ENCODE measurements around the gene MBP. TPM values are rescaled to one million over a fixed set of nuclear protein-coding genes. Genes with fewer than 3 reads are reported as not detected.

Gene MBP
- total and polyA plus RNA-seq, 4 experiments from 2014 or later = 92.2 to 187 (median 149) TPM

DNA sequence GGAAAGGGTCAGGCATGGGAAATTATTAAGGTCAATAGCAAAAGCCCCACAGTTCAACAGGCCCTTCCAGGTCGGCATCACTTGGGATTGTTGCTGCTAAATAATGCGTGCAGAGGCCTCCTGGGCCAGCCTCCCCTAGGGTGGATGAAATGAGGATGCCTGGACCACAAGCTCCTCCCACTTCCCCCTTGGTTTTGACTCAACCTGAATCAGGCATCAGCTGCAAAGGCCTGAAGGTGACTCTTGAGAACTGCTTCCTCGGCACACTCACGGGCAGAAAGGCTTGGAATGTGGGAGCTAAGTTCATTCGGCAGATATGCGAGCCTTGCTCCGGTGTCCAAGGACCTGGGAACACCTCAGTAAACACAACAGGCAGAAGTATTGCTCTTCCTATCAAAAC, 69.3 kb downstream of the MBP start:
- ChIA-PET CTCF (ENCODE audit: partially characterized antibody) (interaction anchor here (1.0 to 3.7 kb wide), 12 partner anchors 8 to 144 kb away, joined by 3 to 23 read pairs (median 6); no protein-coding TSS in a partner anchor), POLR2A (ENCODE audit: partially characterized antibody) (interaction anchor here (0.7 to 15.4 kb wide), 20 partner anchors 9 to 1853 kb away, joined by 3 to 160 read pairs (median 6); partner anchors contain the start of genes MBP and TSHZ1)
- Mint-ChIP-seq H3K36me3 (peaks cover 34 to 48% of the 10 kb centered on the region in 2 donors), H3K9me3 (peaks cover 0 to 2% (median 0%) of the 10 kb centered on the region in 8 donors), H3K27ac (peak overlapping the region; percentile 97 to 100 (median 99)), H3K4me3 (peak overlapping the region; percentile 60 to 92 (median 81)), H3K4me1 (peaks cover 81 to 96% (median 88%) of the 10 kb centered on the region in 4 donors), H3K27me3 (no peaks in the 10 kb centered on the region)
- H3K4me3 ChIP-seq (ENCODE audit: low read length in 2 of 2) = peak overlapping the region; percentile 19 to 24
- no peaks in the 10 kb centered on the region for H3K27me3 ChIP-seq (ENCODE audit: insufficient read depth, low read length)
- H3K9me3 ChIP-seq (ENCODE audit: control insufficient read depth in 1 of 2, low read length in 2 of 2) = no peaks in the 10 kb centered on the region
- peaks cover 10% of the 10 kb centered on the region for H3K36me3 ChIP-seq (ENCODE audit: insufficient read depth, low read length)
- peaks cover 98% of the 10 kb centered on the region for H3K4me1 ChIP-seq (ENCODE audit: insufficient read depth, low read length)
- H3K27ac ChIP-seq (ENCODE audit: low read depth, low read length) = peak overlapping the region; percentile 77
- DNase-seq = peak; percentile 74 to 89 (median 80)
- intact Hi-C loops (cut with micrococcal nuclease) = loop anchor here (1.0 to 10.0 kb wide), 3 partner anchors 8 to 238 kb away; partner anchors contain the start of gene ZNF236

DNA sequence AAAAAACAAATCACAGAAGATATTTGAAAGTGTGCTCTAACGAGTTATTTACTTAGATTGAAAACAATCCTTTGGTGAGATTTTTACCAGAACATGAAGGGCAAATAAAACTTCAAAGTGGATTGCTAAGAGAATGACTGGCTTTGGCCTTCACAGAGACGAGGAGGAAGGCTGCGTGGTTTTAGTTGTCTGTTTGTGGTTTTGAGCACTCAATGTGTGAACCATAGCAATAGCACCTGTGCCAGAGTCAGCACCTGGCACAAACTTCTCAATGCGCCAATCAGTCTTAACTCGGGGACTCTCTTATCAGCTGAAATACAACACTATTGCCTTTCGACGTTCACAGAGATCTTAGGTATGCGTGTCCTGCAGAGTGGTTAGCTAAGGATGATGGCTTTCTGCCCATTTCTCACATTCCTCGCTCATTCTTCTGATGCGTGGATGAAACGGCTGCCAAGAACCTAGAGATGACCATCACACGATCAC, 70.0 kb downstream of the MBP start:
- H3K4me3 Mint-ChIP-seq = peak overlapping the region; percentile 61 to 92 (median 81)
- peak; percentile 85 to 93 (median 90) for DNase-seq
- peaks cover 0 to 2% (median 0%) of the 10 kb centered on the region in 8 donors for H3K9me3 Mint-ChIP-seq
- peaks cover 10% of the 10 kb centered on the region for H3K36me3 ChIP-seq (ENCODE audit: insufficient read depth, low read length)
- H3K36me3 Mint-ChIP-seq = peaks cover 34 to 45% of the 10 kb centered on the region in 2 donors
- H3K27me3 Mint-ChIP-seq = no peaks in the 10 kb centered on the region
- ChIA-PET CTCF (ENCODE audit: partially characterized antibody) (interaction anchor here (1.0 to 3.7 kb wide), 12 partner anchors 7 to 145 kb away, joined by 3 to 23 read pairs (median 5); no protein-coding TSS in a partner anchor), POLR2A (ENCODE audit: partially characterized antibody) (interaction anchor here (0.9 to 15.4 kb wide), 23 partner anchors 8 to 1852 kb away, joined by 3 to 160 read pairs (median 6); partner anchors contain the start of genes MBP and TSHZ1)
- no peaks in the 10 kb centered on the region for H3K27me3 ChIP-seq (ENCODE audit: insufficient read depth, low read length)
- no peaks in the 10 kb centered on the region for H3K9me3 ChIP-seq (ENCODE audit: control insufficient read depth in 1 of 2, low read length in 2 of 2)
- H3K4me1 ChIP-seq (ENCODE audit: insufficient read depth, low read length) = peaks cover 95% of the 10 kb centered on the region
- peak overlapping the region; percentile 77 for H3K27ac ChIP-seq (ENCODE audit: low read depth, low read length)
- H3K4me3 ChIP-seq (ENCODE audit: low read length in 2 of 2) = peak overlapping the region; percentile 8 to 19
- H3K27ac Mint-ChIP-seq = peak overlapping the region; percentile 97 to 100 (median 99)
- H3K4me1 Mint-ChIP-seq = peaks cover 74 to 89% (median 82%) of the 10 kb centered on the region in 4 donors
- intact Hi-C loops (cut with micrococcal nuclease) = loop anchor here (1.0 to 10.0 kb wide), 7 partner anchors 7 to 238 kb away; partner anchors contain the start of genes MBP and ZNF236

DNA sequence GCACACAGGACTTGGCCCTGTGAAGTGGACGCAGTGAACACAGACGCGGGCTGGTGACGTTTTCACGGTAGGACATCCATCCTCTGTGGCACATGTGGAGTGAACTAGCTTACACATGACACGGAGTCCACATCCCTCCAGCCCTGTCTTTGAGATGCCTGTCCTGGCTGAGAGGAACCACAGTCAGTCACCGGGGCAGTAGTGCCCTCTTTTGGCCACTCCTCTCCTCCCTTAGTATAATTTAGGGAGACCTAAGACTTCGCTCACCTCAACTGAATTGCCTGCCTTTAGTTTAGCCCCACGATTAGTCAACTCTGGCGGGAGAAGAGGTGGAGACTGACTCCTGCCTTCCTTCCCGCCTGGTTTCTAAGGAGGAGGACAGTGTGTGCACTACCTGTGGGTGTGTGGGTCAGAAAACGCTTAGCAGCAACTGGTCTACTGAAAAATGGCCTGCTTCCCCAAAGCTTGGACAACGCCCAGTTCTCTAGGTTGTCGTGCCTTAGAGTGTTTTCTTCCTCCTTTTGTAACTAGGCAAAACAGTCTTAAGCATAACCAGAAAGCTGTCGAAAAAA, 70.6 kb downstream of the MBP start:
- Histone ChIP-seq H3K27me3 (ENCODE audit: insufficient read depth, low read length) (no peaks in the 10 kb centered on the region), H3K4me3 (ENCODE audit: low read length in 2 of 2) (peak overlapping the region in 1 of 2 donors; percentile 8), H3K27ac (ENCODE audit: low read depth, low read length) (peak overlapping the region; percentile 77), H3K9me3 (ENCODE audit: control insufficient read depth in 1 of 2, low read length in 2 of 2) (no peaks in the 10 kb centered on the region), H3K4me1 (ENCODE audit: insufficient read depth, low read length) (peaks cover 95% of the 10 kb centered on the region), H3K36me3 (ENCODE audit: insufficient read depth, low read length) (peaks cover 10% of the 10 kb centered on the region)
- CTCF ChIA-PET (ENCODE audit: partially characterized antibody) = interaction anchor here (1.0 to 3.7 kb wide), 15 partner anchors 10 to 149 kb away, joined by 3 to 23 read pairs (median 4); no protein-coding TSS in a partner anchor
- Mint-ChIP-seq H3K27ac (peak overlapping the region; percentile 97 to 100 (median 99)), H3K36me3 (peaks cover 37 to 43% of the 10 kb centered on the region in 2 donors), H3K4me1 (peaks cover 72 to 89% (median 82%) of the 10 kb centered on the region in 4 donors), H3K27me3 (no peaks in the 10 kb centered on the region), H3K9me3 (peaks cover 0 to 2% (median 0%) of the 10 kb centered on the region in 8 donors), H3K4me3 (peak overlapping the region; percentile 61 to 92 (median 81))
- intact Hi-C loops (cut with micrococcal nuclease) = loop anchor here (1.0 to 10.0 kb wide), 6 partner anchors 10 to 237 kb away; partner anchors contain the start of genes MBP and ZNF236
- POLR2A ChIA-PET (ENCODE audit: partially characterized antibody) = interaction anchor here (1.0 to 15.4 kb wide), 20 partner anchors 7 to 240 kb away, joined by 3 to 160 read pairs (median 8); partner anchors contain the start of genes MBP and ZNF236
- peak in 1 of 5 donors; percentile 62 for DNase-seq

- H3K36me3 Mint-ChIP-seq = peaks cover 37 to 44% of the 10 kb centered on the region in 2 donors
These were observed 71.2 kb downstream of the MBP start for GRCh38 chr18:77061281-77061945.

GRCh38 chr18:77060151-77060550, 72.4 kb downstream of the MBP start:
- H3K4me3 Mint-ChIP-seq = peak overlapping the region in 3 of 8 donors; percentile 40 to 58 (median 44)
- peaks cover 74 to 90% (median 82%) of the 10 kb centered on the region in 4 donors for H3K4me1 Mint-ChIP-seq
- Histone ChIP-seq H3K27me3 (ENCODE audit: insufficient read depth, low read length) (no peaks in the 10 kb centered on the region), H3K4me1 (ENCODE audit: insufficient read depth, low read length) (peaks cover 95% of the 10 kb centered on the region), H3K9me3 (ENCODE audit: control insufficient read depth in 1 of 2, low read length in 2 of 2) (no peaks in the 10 kb centered on the region), H3K27ac (ENCODE audit: low read depth, low read length) (peak overlapping the region; percentile 77), H3K36me3 (ENCODE audit: insufficient read depth, low read length) (peaks cover 5% of the 10 kb centered on the region), H3K4me3 (ENCODE audit: low read length in 2 of 2) (no peak overlapping the region)
- H3K36me3 Mint-ChIP-seq = peaks cover 27 to 38% of the 10 kb centered on the region in 2 donors
- no peak for DNase-seq
- H3K27me3 Mint-ChIP-seq = no peaks in the 10 kb centered on the region
- no peaks in the 10 kb centered on the region for H3K9me3 Mint-ChIP-seq
- ChIA-PET POLR2A (ENCODE audit: partially characterized antibody) (interaction anchor here (1.7 to 6.1 kb wide), 2 partner anchors 21 to 46 kb away, joined by 3 to 67 read pairs; no protein-coding TSS in a partner anchor), CTCF (ENCODE audit: partially characterized antibody) (interaction anchor here (0.7 kb wide), 1 partner anchor 95 kb away, joined by 3 read pairs; no protein-coding TSS in a partner anchor)
- intact Hi-C loops (cut with micrococcal nuclease) = loop anchor here (10.0 kb wide), 1 partner anchor 235 kb away; the partner anchor contains the start of gene ZNF236
- peak overlapping the region; percentile 84 to 100 (median 97) for H3K27ac Mint-ChIP-seq

More at GRCh38 chr18:77061281-77061945, 71.2 kb downstream of the MBP start:
- H3K27ac ChIP-seq (ENCODE audit: low read depth, low read length) = peak overlapping the region; percentile 77
- ChIA-PET POLR2A (ENCODE audit: partially characterized antibody) (interaction anchor here (1.0 to 15.4 kb wide), 15 partner anchors 9 to 239 kb away, joined by 3 to 150 read pairs (median 8); partner anchors contain the start of genes MBP and ZNF236), CTCF (ENCODE audit: partially characterized antibody) (interaction anchor here (0.8 to 3.7 kb wide), 11 partner anchors 9 to 259 kb away, joined by 3 to 21 read pairs (median 4); no protein-coding TSS in a partner anchor)
- peak overlapping the region; percentile 97 to 100 (median 99) for H3K27ac Mint-ChIP-seq
- H3K36me3 ChIP-seq (ENCODE audit: insufficient read depth, low read length) = peaks cover 10% of the 10 kb centered on the region
- H3K27me3 Mint-ChIP-seq = no peaks in the 10 kb centered on the region
- intact Hi-C loops (cut with micrococcal nuclease) = loop anchor here (10.0 kb wide), 1 partner anchor 237 kb away; the partner anchor contains the start of gene ZNF236
- H3K4me1 Mint-ChIP-seq = peaks cover 74 to 89% (median 81%) of the 10 kb centered on the region in 4 donors
- H3K4me3 Mint-ChIP-seq = peak overlapping the region; percentile 21 to 92 (median 81)
- no peak for DNase-seq
- no peaks in the 10 kb centered on the region for H3K9me3 ChIP-seq (ENCODE audit: control insufficient read depth in 1 of 2, low read length in 2 of 2)
- H3K4me3 ChIP-seq (ENCODE audit: low read length in 2 of 2) = peak overlapping the region in 1 of 2 donors; percentile 8
- H3K4me1 ChIP-seq (ENCODE audit: insufficient read depth, low read length) = peaks cover 95% of the 10 kb centered on the region
- peaks cover 0 to 2% (median 0%) of the 10 kb centered on the region in 8 donors for H3K9me3 Mint-ChIP-seq
- H3K27me3 ChIP-seq (ENCODE audit: insufficient read depth, low read length) = no peaks in the 10 kb centered on the region

- peak overlapping the region; percentile 77 for H3K27ac ChIP-seq (ENCODE audit: low read depth, low read length)
- no peak for DNase-seq
- Mint-ChIP-seq H3K36me3 (peaks cover 19 to 38% of the 10 kb centered on the region in 2 donors), H3K4me1 (peaks cover 75 to 90% (median 82%) of the 10 kb centered on the region in 4 donors), H3K9me3 (no peaks in the 10 kb centered on the region), H3K27ac (peak overlapping the region; percentile 84 to 100 (median 97)), H3K4me3 (peak overlapping the region in 6 of 8 donors; percentile 40 to 58 (median 52)), H3K27me3 (no peaks in the 10 kb centered on the region)
- no peak overlapping the region for H3K4me3 ChIP-seq (ENCODE audit: low read length in 2 of 2)
- POLR2A ChIA-PET (ENCODE audit: partially characterized antibody) = interaction anchor here (1.0 to 9.8 kb wide), 2 partner anchors 8 to 71 kb away, joined by 3 to 160 read pairs; no protein-coding TSS in a partner anchor
- H3K36me3 ChIP-seq (ENCODE audit: insufficient read depth, low read length) = no peaks in the 10 kb centered on the region
- H3K27me3 ChIP-seq (ENCODE audit: insufficient read depth, low read length) = no peaks in the 10 kb centered on the region
- intact Hi-C loops (cut with micrococcal nuclease) = loop anchor here (5.0 kb wide), 1 partner anchor 257 kb away; no protein-coding TSS in a partner anchor
- H3K4me1 ChIP-seq (ENCODE audit: insufficient read depth, low read length) = peaks cover 95% of the 10 kb centered on the region
- no peaks in the 10 kb centered on the region for H3K9me3 ChIP-seq (ENCODE audit: control insufficient read depth in 1 of 2, low read length in 2 of 2)
- CTCF ChIA-PET (ENCODE audit: partially characterized antibody) = interaction anchor here (1.1 to 1.4 kb wide), 2 partner anchors 9 to 59 kb away, joined by 3 to 5 read pairs; no protein-coding TSS in a partner anchor
These were observed 73.2 kb downstream of the MBP start for GRCh38 chr18:77059294-77059916.
